SIG-M5 treated with dmso at 0.1 percent for 504 hours (cell line): ENCODE measurements around the gene MTM1.

Experiments
- DNase-seq: peaks from one replicate; lab custom pipeline; 2025; ENCODE audit not compliant: unreplicated experiment; lab: John Stamatoyannopoulos, UW

Gene MTM1

DNA sequence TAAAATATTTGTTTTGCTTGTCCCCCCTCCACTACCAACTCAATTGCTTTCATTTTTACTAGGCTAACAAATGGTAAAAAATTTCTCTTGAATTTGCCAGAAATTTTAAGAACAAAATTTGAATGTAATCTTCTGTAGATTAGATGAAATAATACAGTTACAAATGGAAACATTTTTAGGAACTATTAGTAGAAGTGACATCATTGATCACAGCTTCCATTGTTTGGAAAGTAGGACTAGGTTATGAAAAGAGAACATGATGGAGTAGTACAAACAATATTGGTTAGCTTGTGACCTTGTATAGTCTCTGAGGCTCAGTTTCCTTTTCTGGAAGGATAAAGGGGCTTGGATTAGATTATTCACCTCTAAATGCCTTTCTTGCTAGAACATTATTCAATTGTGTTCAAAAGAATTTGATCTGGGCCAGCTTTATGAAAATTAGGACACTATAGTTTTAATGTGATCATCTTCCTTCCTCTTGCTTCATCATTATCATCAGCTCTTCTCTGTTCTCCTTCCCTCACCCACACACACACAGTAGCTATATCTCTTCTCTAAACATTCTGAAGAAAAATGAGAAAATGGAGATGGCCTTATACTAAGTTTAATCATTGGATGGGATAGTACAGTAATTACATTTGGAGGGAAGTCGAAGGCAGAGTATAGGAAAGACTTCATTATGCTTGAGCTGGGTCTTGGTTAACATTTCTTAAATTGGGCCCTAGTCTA lies 134.7 kb downstream of the MTM1 start:
- DNase-seq: no peak

GRCh38 chrX:150703695-150703974 lies 135.2 kb downstream of the MTM1 start:
- DNase-seq: no peak

DNA sequence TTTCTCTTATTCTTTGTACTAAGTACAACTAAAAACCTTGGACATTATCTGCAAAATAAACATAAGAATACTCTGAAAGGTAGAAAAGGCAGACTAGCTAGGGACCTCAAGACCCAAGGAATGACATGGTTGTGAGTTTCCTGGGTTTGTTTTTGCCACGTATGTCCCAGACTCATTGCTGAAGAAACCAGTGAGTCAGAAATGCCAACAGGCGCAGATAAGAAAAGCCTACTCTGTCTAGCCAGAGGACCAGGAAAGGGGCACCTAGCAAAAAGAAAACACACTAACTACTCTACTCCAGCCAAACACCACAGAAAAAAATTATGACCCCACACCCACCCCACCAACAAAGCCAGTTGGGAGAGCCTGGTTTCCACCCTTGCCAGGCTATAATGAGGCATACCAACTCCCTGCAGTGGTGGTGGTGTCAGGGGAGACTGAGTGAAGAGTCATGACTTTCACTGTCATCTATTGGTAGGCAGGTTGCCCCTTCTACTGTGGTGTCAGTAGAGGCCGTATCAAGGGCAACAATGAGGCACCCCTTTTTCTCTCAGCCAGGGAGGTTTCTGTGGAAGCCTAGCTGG lies 135.7 kb downstream of the MTM1 start:
- DNase-seq: no peak

DNA sequence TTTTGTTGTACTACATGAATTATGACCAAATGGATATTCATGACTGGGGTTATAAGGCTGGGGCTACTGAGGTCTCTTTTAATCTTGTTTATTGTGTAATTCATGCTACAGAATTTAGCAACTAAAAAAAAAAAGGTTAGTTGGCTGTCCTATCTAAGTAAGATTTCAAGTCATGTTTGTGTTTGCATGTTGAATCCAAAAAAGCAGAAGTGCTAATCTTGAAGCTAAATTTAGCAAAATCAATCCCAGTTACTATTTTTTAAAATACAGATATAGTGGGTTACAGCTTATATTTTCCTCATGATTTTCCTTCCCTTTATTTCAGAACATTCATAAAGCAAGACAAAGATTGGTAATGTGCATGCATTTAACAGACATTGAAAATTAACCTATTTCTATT lies 144.2 kb downstream of the MTM1 start:
- DNase-seq: no peak

GRCh38 chrX:150715184-150715583 lies 146.8 kb downstream of the MTM1 start:
- no peak for DNase-seq

DNA sequence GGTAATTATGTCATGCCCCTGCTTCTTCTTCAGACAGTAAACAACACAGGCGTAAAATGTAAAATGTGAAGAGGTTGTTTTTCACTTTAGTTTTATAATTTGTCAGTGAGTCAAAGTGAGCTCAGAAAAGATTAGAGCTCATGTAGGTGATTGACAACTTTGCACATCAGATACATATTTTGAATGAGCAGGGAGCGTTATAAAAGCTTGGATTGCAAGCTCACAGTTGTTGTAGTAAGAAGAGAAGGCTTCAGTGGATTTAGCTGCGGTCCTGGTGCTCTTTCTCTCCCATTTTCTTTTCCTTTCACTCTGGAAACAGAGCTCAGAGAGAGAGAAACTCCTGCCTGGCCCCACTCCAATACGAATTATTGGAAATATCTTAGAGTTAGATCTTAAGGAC lies 151.2 kb downstream of the MTM1 start:
- DNase-seq: no peak
